Activated CD4-positive, CD25-positive, alpha-beta regulatory T cell treated with anti-CD3 and anti-CD28 coated beads, Interleukin-2, amount 50 U/mL, for 16 hours (primary cell): ENCODE measurements around the gene GHRL.

ENCODE experiments used
- DNase-seq: peaks from one replicate; pipeline ENCODE4 v3.0.0-alpha.2; 2020; ENCODE audit warnings: low read depth, low spot score

GHRL gene

GRCh38 chr3:10244009-10244408 is 48.7 kb downstream of the GHRL start:
- no peak for DNase-seq

- peak; percentile 42 for DNase-seq
These were observed 50.3 kb downstream of the GHRL start for GRCh38 chr3:10242182-10243065.

DNA sequence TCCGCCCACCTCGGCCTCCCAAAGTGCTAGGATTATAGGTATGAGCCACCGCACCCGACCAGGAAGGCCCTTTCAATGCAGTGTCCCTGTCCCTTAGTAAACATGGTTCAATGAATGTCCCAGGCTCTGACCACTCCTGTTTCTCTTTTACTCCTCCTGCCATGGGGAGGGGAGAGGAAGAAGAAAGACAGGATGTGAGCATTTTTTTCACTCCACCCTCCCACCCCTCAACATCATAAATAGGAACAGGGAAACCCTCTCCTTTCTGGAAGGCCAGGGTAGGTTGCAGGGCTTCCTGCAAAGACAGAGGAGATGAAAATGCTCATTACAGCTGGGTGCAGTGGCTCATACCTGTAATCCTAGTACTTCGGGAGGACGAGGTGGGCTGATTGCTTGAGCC is 51.9 kb downstream of the GHRL start:
- DNase-seq, result no peak

GRCh38 chr3:10238345-10239183 is 54.2 kb downstream of the GHRL start:
- no peak for DNase-seq
